H1 (cell line): Measurements from ENCODE around the gene DOK7. TPM values are rescaled to one million over a fixed set of nuclear protein-coding genes. Genes with fewer than 3 reads are reported as not detected.

Experiments used
- CTCF ChIA-PET: fragments of 300-600 bp; sonication (Branson Sonifier 250); formaldehyde crosslinking; loops from one replicate; lab custom pipeline; 2021; ENCODE audit not compliant: partially characterized antibody; lab: Charles Lee
- POLR2A ChIA-PET: fragments of 300-600 bp; sonication (Branson Sonifier 250); formaldehyde crosslinking; loops from one replicate; lab custom pipeline; 2021; ENCODE audit warnings: inconsistent platforms; ENCODE audit not compliant: partially characterized antibody; lab: Charles Lee
- DNase-seq, 2 experiments: peaks; one replicate each; pipeline versions ENCODE4 v3.0.0 to v3.0.0-alpha.2; 2010 to 2022; ENCODE audit warnings: low spot score in 2 of 2, low read depth in 1 of 2, mixed read lengths in 1 of 2
- FAIRE-seq: peaks from 2 replicates; lab custom pipeline; 2011; peaks lifted over from hg19 to GRCh38; lab: Jason Lieb, UNC
- H2AFZ ChIP-seq: 2 replicates; pipeline ENCODE4 v1.8.1; 2012; ENCODE audit warnings: low read length, inconsistent platforms
- H2AK5ac ChIP-seq: 2 replicates; pipeline ENCODE4 v1.6.1; 2013; ENCODE audit warnings: low read depth, low read length
- H2BK120ac ChIP-seq: replicated peaks from 2 replicates; pipeline ENCODE3; 2013; ENCODE audit warnings: low read depth, low read length, inconsistent platforms
- H2BK12ac ChIP-seq: 2 replicates; pipeline ENCODE4 v1.6.1; 2013; ENCODE audit warnings: low read depth, low read length
- H2BK15ac ChIP-seq: 2 replicates; pipeline ENCODE4 v1.6.1; 2013; ENCODE audit warnings: low read length
- H2BK20ac ChIP-seq: 2 replicates; pipeline ENCODE4 v1.6.1; 2013; ENCODE audit warnings: low read length
- H2BK5ac ChIP-seq: 2 replicates; pipeline ENCODE4 v1.6.1; 2013; ENCODE audit warnings: low read depth, low read length
- H3K14ac ChIP-seq: 2 replicates; pipeline ENCODE4 v1.6.1; 2013; ENCODE audit warnings: inconsistent platforms; ENCODE audit not compliant: insufficient read length
- H3K18ac ChIP-seq: 2 replicates; pipeline ENCODE4 v1.6.1; 2013; ENCODE audit warnings: low read length; ENCODE audit errors: extremely low read depth
- H3K23ac ChIP-seq: 2 replicates; pipeline ENCODE4 v1.6.1; 2013; ENCODE audit warnings: inconsistent platforms; ENCODE audit not compliant: insufficient read length
- H3K23me2 ChIP-seq: 2 replicates; pipeline ENCODE4 v1.6.1; 2013; ENCODE audit warnings: low read depth, low read length
- H3K27ac ChIP-seq: 2 replicates; pipeline ENCODE4 v1.6.1; 2011; ENCODE audit warnings: low read depth, low read length, inconsistent platforms
- H3K27me3 ChIP-seq, 4 experiments: replicated peaks in 1 of 4; 1 replicate in 1 of 4; 2 replicates in 3 of 4; pipeline versions ENCODE4 v1.6.1 to v1.8.1; 2011 to 2013; ENCODE audit warnings: low read length in 3 of 4, mild to moderate bottlenecking in 3 of 4, inconsistent platforms in 2 of 4, mixed read lengths in 2 of 4, moderate library complexity in 1 of 4; ENCODE audit not compliant: control insufficient read depth in 3 of 4, insufficient read depth in 3 of 4; ENCODE audit errors: extremely low read depth in 1 of 4
- H3K36me3 ChIP-seq, 4 experiments: 2 replicates each; pipeline versions ENCODE4 v1.6.1 to v1.8.1; 2011 to 2013; ENCODE audit warnings: mild to moderate bottlenecking in 4 of 4, low read length in 3 of 4, moderate library complexity in 2 of 4, control low read depth in 1 of 4, inconsistent platforms in 1 of 4; ENCODE audit not compliant: insufficient read depth in 4 of 4, control insufficient read depth in 2 of 4
- H3K4ac ChIP-seq: replicated peaks from 2 replicates; pipeline ENCODE3; 2013; ENCODE audit warnings: low read length, low read depth, mixed read lengths, inconsistent platforms; ENCODE audit not compliant: insufficient read length
- H3K4me1 ChIP-seq, 4 experiments: replicated peaks in 1 of 4; 1 replicate in 1 of 4; 2 replicates in 3 of 4; pipeline versions ENCODE4 v1.6.1 to v1.8.1; 2011 to 2013; ENCODE audit warnings: low read length in 3 of 4, inconsistent platforms in 2 of 4, mixed read lengths in 1 of 4; ENCODE audit not compliant: insufficient read depth in 4 of 4, control insufficient read depth in 3 of 4
- H3K4me2 ChIP-seq, 2 experiments: 2 replicates each; pipeline versions ENCODE4 v1.6.1 to v1.8.1; 2011 to 2013; ENCODE audit warnings: low read depth in 2 of 2, low read length in 2 of 2, control low read depth in 1 of 2, inconsistent platforms in 1 of 2, mild to moderate bottlenecking in 1 of 2; ENCODE audit not compliant: insufficient read depth in 1 of 2
- H3K4me3 ChIP-seq, 4 experiments: fragments of 200-600, 300-600 bp in 1 of 4; sonication (generic), shearing (Covaris generic), sonication (Bioruptor Twin) in 1 of 4; 2 replicates each; pipeline versions ENCODE4 v1.5.1 to v1.8.1; 2011 to 2016; ENCODE audit warnings: low read length in 4 of 4, low read depth in 3 of 4, control low read depth in 2 of 4, inconsistent platforms in 2 of 4, mild to moderate bottlenecking in 2 of 4, mixed read lengths in 1 of 4, moderate library complexity in 1 of 4; ENCODE audit not compliant: insufficient read depth in 2 of 4; ENCODE audit errors: extremely low read depth in 1 of 4
- H3K56ac ChIP-seq: replicated peaks from 2 replicates; pipeline ENCODE3; 2013; ENCODE audit warnings: low read depth, mild to moderate bottlenecking, mixed read lengths, low read length, inconsistent platforms; ENCODE audit not compliant: insufficient read length
- H3K79me1 ChIP-seq: 2 replicates; pipeline ENCODE4 v1.6.1; 2013; ENCODE audit warnings: low read depth, low read length, control low read depth
- H3K79me2 ChIP-seq, 2 experiments: 2 replicates each; pipeline versions ENCODE4 v1.6.1 to v1.8.1; 2012 to 2013; ENCODE audit warnings: low read length in 2 of 2, mild to moderate bottlenecking in 2 of 2, inconsistent platforms in 1 of 2; ENCODE audit not compliant: insufficient read depth in 2 of 2, control insufficient read depth in 1 of 2
- H3K9ac ChIP-seq, 4 experiments: replicated peaks in 1 of 4; 1 replicate in 1 of 4; 2 replicates in 3 of 4; pipeline versions ENCODE4 v1.6.1 to v1.8.1; 2011 to 2013; ENCODE audit warnings: low read depth in 3 of 4, low read length in 3 of 4, control low read depth in 2 of 4, mild to moderate bottlenecking in 2 of 4, moderate library complexity in 2 of 4, inconsistent platforms in 1 of 4; ENCODE audit errors: extremely low read depth in 1 of 4
- H3K9me3 ChIP-seq, 2 experiments: 2 replicates each; pipeline versions ENCODE4 v1.6.1 to v1.8.1; 2012 to 2013; ENCODE audit warnings: mild to moderate bottlenecking in 2 of 2, moderate library complexity in 2 of 2, control low read depth in 1 of 2, inconsistent platforms in 1 of 2, low read depth in 1 of 2, low read length in 1 of 2, mixed read lengths in 1 of 2; ENCODE audit not compliant: insufficient read depth in 2 of 2
- H4K20me1 ChIP-seq, 2 experiments: replicated peaks in 1 of 2; 2 replicates each; pipeline versions ENCODE3 to v1.8.1; 2011 to 2013; ENCODE audit warnings: inconsistent platforms in 2 of 2, low read length in 2 of 2, mild to moderate bottlenecking in 1 of 2; ENCODE audit not compliant: insufficient read depth in 2 of 2, control insufficient read depth in 1 of 2
- H4K5ac ChIP-seq: 2 replicates; pipeline ENCODE4 v1.6.1; 2013; ENCODE audit warnings: low read length, low read depth, mixed read lengths, inconsistent platforms; ENCODE audit not compliant: insufficient read length
- H4K8ac ChIP-seq: 2 replicates; pipeline ENCODE4 v1.8.0; 2013; ENCODE audit warnings: mild to moderate bottlenecking, moderate library complexity, low read length, inconsistent platforms; ENCODE audit not compliant: insufficient read depth; ENCODE audit errors: extremely low read depth
- H4K91ac ChIP-seq: replicated peaks from 2 replicates; pipeline ENCODE3; 2013; ENCODE audit warnings: low read length, mixed read lengths, inconsistent platforms; ENCODE audit not compliant: insufficient read length
- EP300 ChIP-seq, 2 experiments: IDR thresholded peaks; 1 replicate in 1 of 2; 2 replicates in 1 of 2; pipeline ENCODE4 v1.6.1; 2011 to 2012; ENCODE audit warnings: low read depth in 2 of 2, low read length in 2 of 2, mild to moderate bottlenecking in 2 of 2, borderline replicate concordance in 1 of 2, inconsistent platforms in 1 of 2, moderate library complexity in 1 of 2
- FOSL1 ChIP-seq: IDR thresholded peaks from 2 replicates; pipeline ENCODE4 v1.6.1; 2011; ENCODE audit warnings: mild to moderate bottlenecking, low read depth, low read length, moderate library complexity; ENCODE audit not compliant: insufficient read depth
- HDAC6 ChIP-seq: IDR thresholded peaks from one replicate; pipeline ENCODE4 v1.7.1; 2012; ENCODE audit warnings: low read depth, mild to moderate bottlenecking, inconsistent platforms, low read length, moderate library complexity
- NRF1 ChIP-seq: IDR thresholded peaks from 2 replicates; pipeline ENCODE4 v1.6.1; 2011; ENCODE audit warnings: mild to moderate bottlenecking, low read depth, low read length, improper control_type of control experiment
- SP4 ChIP-seq: IDR thresholded peaks from 2 replicates; pipeline ENCODE4 v1.6.1; 2012; ENCODE audit warnings: low read length, inconsistent platforms
- TAF1 ChIP-seq: IDR thresholded peaks from 2 replicates; pipeline ENCODE4 v1.6.1; 2011; ENCODE audit warnings: mild to moderate bottlenecking, low read depth, low read length
- TEAD4 ChIP-seq: IDR thresholded peaks from 2 replicates; pipeline ENCODE4 v1.6.1; 2012; ENCODE audit warnings: low read depth, low read length, inconsistent platforms, mixed read lengths
- ZNF274 ChIP-seq: IDR thresholded peaks from 2 replicates; pipeline ENCODE4 v1.7.0; 2012; ENCODE audit warnings: low read length, borderline replicate concordance; ENCODE audit errors: extremely low read depth
- WGBS, 2 experiments: shearing (Covaris generic) in 1 of 2; methylation state at CpG; one replicate each; pipeline versions ENCODE4 v1.1.6 to v1.1.7; 2013 to 2015; ENCODE audit warnings: low lambda C conversion rate in 2 of 2, mixed read lengths in 2 of 2, inconsistent platforms in 1 of 2, low coverage in 1 of 2, missing lambda C conversion rate in 1 of 2; ENCODE audit not compliant: insufficient replicate concordance in 2 of 2, insufficient coverage in 1 of 2, insufficient read length in 1 of 2; ENCODE audit errors: extremely low coverage in 1 of 2, missing lambda C conversion rate in 1 of 2; 5-methylcytosine and 5-hydroxymethylcytosine counted together
- polyA plus RNA-seq, 7 experiments: library from polyadenylated mRNA; depleted of rRNA in 3 of 7; stranded (reverse) in 5 of 7; unstranded in 2 of 7; fragments of >200 nt in 5 of 7; fragments of 200-250 nt in 2 of 7; gene quantifications; 1 replicate in 5 of 7; 2 replicates in 1 of 7; 4 replicates in 1 of 7; pipeline versions ENCODE4 v1.2.1 to v1.2.3, GENCODE V29; 2011 to 2013; ENCODE audit warnings: missing spikeins in 2 of 7, mixed read lengths in 2 of 7
- total RNA-seq: library from RNA; stranded (reverse); fragmentation: NEBNext Ultra II Directional; extraction: Animal tissue kit (Norgen Biotek cat#: 25700); gene quantifications from 2 replicates; pipeline ENCODE4 v1.2.1, GENCODE V29; 2021
- TF ChIP-seq, protein P1 (sequence below): IDR thresholded peaks from 2 replicates; pipeline ENCODE4 v1.6.1; 2012; ENCODE audit warnings: inconsistent platforms

DOK7 gene
- total and polyA plus RNA-seq, 2 of the 8 experiments (the other 6 are each of a cell fraction or from before 2014, with no cell fraction given) = 0.32 TPM; not detected in 1

DNA sequence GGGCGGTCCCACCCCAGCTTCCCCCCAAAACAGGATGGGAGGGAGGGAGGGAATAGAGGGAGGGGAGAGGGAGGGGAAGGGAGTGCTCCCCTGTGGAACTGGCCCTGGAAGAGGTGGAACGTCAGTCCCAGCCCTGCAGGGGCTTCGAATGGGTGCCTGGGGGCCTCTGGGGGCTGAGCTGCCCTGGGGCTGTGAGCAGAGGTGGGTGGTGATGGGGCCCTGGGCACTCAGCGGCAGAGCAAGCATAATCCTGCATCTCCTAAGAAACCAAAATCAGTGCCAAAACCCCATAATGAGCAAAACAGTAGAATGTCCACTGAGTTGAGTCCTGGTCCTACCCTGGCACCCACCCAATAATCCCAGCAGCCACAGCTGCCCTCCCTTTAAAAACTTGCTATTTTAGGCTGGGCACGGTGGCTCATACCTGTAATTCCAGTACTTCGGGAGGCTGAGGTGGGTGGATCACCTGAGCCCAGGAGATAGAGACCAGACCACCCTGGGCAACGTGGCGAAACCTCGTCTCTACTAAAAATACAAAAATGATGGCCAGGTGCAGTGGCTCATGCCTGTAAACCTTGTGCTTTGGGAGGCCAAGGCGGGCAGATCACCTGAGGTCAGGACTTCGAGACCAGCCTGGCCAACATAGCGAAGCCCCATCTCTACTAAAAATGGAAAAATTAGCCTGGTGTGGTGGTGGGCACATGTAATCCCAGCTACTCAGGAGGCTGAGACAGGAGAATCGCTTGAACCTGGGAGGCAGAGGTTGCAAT is 11.1 kb downstream of the DOK7 start:
- H3K9ac ChIP-seq = no peak overlapping the region
- POLR2A ChIA-PET = no interaction called here
- H3K36me3 ChIP-seq = no peaks in the 10 kb centered on the region
- no peak overlapping the region for H2BK120ac ChIP-seq
- H4K5ac ChIP-seq = no peak overlapping the region
- H2BK12ac ChIP-seq = 0 out of 2 replicates have a peak overlapping the region, but pooled peaks have one; percentile 27
- no peaks in the 10 kb centered on the region for H3K79me2 ChIP-seq
- no peak overlapping the region for H4K8ac ChIP-seq
- H3K4me2 ChIP-seq = no peak overlapping the region
- no peak for TF ChIP-seq ZNF274
- no peak for TF ChIP-seq NRF1
- TF ChIP-seq TEAD4 = no peak
- TF ChIP-seq, protein P1, sequence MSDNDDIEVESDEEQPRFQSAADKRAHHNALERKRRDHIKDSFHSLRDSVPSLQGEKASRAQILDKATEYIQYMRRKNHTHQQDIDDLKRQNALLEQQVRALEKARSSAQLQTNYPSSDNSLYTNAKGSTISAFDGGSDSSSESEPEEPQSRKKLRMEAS = no peak
- no peak for TF ChIP-seq HDAC6
- TF ChIP-seq TAF1 = no peak
- no peak for TF ChIP-seq FOSL1
- TF ChIP-seq EP300 (IDR thresholded peaks at IDR 0.05; ENCODE audit: borderline replicate concordance in 1 of 2, low read depth in 2 of 2, low read length in 2 of 2) = no peak
- TF ChIP-seq SP4 = no peak
- TF ChIP-seq, all 59 proteins: peak for 0
- H3K23me2 ChIP-seq = no peaks in the 10 kb centered on the region
- no peak overlapping the region for H3K4me3 ChIP-seq
- H3K56ac ChIP-seq = no peak overlapping the region
- no peak overlapping the region for H2AK5ac ChIP-seq
- no peak overlapping the region for H3K27ac ChIP-seq
- DNase-seq (no peak), FAIRE-seq (no peak)
- H3K4me1 ChIP-seq = peaks cover 0 to 5% (median 4%) of the 10 kb centered on the region in 4 experiments; a peak in 2 of 7 replicates
- H3K18ac ChIP-seq = no peak overlapping the region
- H3K9me3 ChIP-seq = no peaks in the 10 kb centered on the region
- no peak overlapping the region for H3K23ac ChIP-seq
- H4K91ac ChIP-seq = no peak overlapping the region
- H3K79me1 ChIP-seq = no peaks in the 10 kb centered on the region
- H2BK5ac ChIP-seq = no peak overlapping the region
- H2AFZ ChIP-seq = no peak overlapping the region
- no peaks in the 10 kb centered on the region for H4K20me1 ChIP-seq
- H2BK15ac ChIP-seq = no peak overlapping the region
- 88% methylated on average over 9 of the region's 13 CpGs; no CpG with 5 or more reads in 1 of the 2 experiments for WGBS, 2 experiments
- peaks cover 4 to 66% (median 41%) of the 10 kb centered on the region in 4 experiments; a peak in 6 of 7 replicates for H3K27me3 ChIP-seq
- no peak overlapping the region for H2BK20ac ChIP-seq
- H3K14ac ChIP-seq = no peak overlapping the region
- H3K4ac ChIP-seq = no peak overlapping the region
- CTCF ChIA-PET = interaction anchor here (1.0 to 1.1 kb wide), 2 partner anchors 40 to 309 kb away, joined by 3 read pairs; no protein-coding TSS in a partner anchor
